NCI-H524 (cell line): ENCODE data around the gene ME2.
"Not testable (repeated sequence)": the region's sequence is repeated elsewhere in the genome, so short reads cannot be mapped to it uniquely, and the experiment has no call there.

Experiments used
- DNase-seq, 2 experiments: peaks; one replicate each; lab custom pipeline; 2025; lab: John Stamatoyannopoulos, UW

Gene ME2

GRCh38 chr18:50878345-50879301, at the start of gene ME2:
ME2 (plus strand) TSS chr18:50879118; CDS start chr18:50895821, 16,703 bp downstream.
- DNase-seq, result peak; percentile 72 to 83

GRCh38 chr18:50829644-50830043, 49.3 kb upstream of the ME2 start:
- no peak for DNase-seq

- no peak for DNase-seq
These were observed 48.4 kb upstream of the ME2 start for GRCh38 chr18:50830544-50830943.

GRCh38 chr18:50832754-50833153, 46.2 kb upstream of the ME2 start:
- no peak for DNase-seq

- not testable (repeated sequence) for DNase-seq
These were observed 45.4 kb upstream of the ME2 start for GRCh38 chr18:50833496-50833895.

GRCh38 chr18:50836521-50836957, 42.4 kb upstream of the ME2 start:
- no peak for DNase-seq

GRCh38 chr18:50839341-50839740, 39.6 kb upstream of the ME2 start:
- DNase-seq, result no peak

- no peak for DNase-seq
These were observed 38.9 kb upstream of the ME2 start for GRCh38 chr18:50839996-50840395.

GRCh38 chr18:50842846-50843245, 36.1 kb upstream of the ME2 start:
- DNase-seq, result no peak

GRCh38 chr18:50844554-50844953, 34.4 kb upstream of the ME2 start:
- no peak for DNase-seq

- DNase-seq, result no peak
These were observed 34.0 kb upstream of the ME2 start for GRCh38 chr18:50844960-50845359.

- no peak for DNase-seq
These were observed 31.7 kb upstream of the ME2 start for GRCh38 chr18:50847192-50847591.

- no peak for DNase-seq
These were observed 30.8 kb upstream of the ME2 start for GRCh38 chr18:50848061-50848551.

- DNase-seq, result no peak
These were observed 29.9 kb upstream of the ME2 start for GRCh38 chr18:50848991-50849390.

GRCh38 chr18:50849419-50849821, 29.5 kb upstream of the ME2 start:
- no peak for DNase-seq

GRCh38 chr18:50850307-50851065, 28.4 kb upstream of the ME2 start:
- DNase-seq, result no peak

GRCh38 chr18:50853863-50854271, 25.1 kb upstream of the ME2 start:
- no peak for DNase-seq

- DNase-seq, result no peak
These were observed 22.8 kb upstream of the ME2 start for GRCh38 chr18:50855976-50856757.

GRCh38 chr18:50857166-50857565, 21.8 kb upstream of the ME2 start:
- not testable (repeated sequence) for DNase-seq

- DNase-seq, result no peak
These were observed 21.2 kb upstream of the ME2 start for GRCh38 chr18:50857694-50858093.

- DNase-seq, result no peak
These were observed 18.9 kb upstream of the ME2 start for GRCh38 chr18:50859793-50860555.
